ENCODE data around the gene PLEKHA6.
"Not testable (repeated sequence)": the region's sequence is repeated elsewhere in the genome, so short reads cannot be mapped to it uniquely, and the experiment has no call there.

PLEKHA6 gene

DNA sequence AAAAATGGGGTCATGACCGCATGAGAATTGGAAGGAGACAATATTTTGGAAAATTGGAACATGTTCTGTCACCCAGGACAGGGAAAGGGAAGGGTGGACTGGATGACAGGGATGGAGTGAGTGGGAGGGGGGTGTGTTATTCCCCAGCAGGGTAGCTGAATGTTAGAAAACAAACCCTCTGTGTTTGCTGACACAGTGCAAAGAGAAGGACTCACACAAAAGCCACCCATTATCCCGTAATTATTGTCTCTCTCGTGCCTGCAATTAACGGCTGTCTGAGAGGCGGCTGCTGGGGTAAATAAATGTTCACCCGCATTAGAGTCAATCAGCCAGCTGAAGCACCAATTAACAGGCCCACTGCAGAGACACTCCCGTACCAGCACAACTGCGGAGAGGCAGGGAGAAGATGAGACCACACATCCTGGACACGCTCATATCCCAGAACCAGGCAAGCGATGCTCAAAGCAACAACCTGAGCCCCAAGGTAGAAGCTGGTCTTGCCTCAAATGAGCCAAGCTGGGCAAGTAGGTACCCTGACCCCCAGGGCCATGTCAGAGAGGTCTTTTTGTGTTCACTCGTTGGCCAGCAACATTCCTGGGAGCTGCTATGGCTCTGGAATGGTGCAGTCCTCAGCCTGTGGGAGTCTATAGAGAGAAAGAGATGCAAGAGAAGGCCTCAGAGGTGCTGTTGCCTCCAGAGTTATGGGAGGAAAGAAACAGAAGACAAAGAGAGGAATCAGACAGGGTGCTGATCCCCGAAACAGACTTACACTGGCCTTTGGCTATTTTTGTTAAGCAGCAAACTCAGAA lies 19.4 kb downstream of the PLEKHA6 start:
- H3K9ac ChIP-seq (ENCODE audit: low read depth, low read length) = no peak overlapping the region
- H3K4me1 ChIP-seq (ENCODE audit: insufficient read depth, low read length) = peaks cover 50% of the 10 kb centered on the region
- H3K36me3 ChIP-seq (ENCODE audit: insufficient read depth, low read length) = no peaks in the 10 kb centered on the region
- no peaks in the 10 kb centered on the region for H3K9me3 ChIP-seq (ENCODE audit: control insufficient read depth, insufficient read depth, low read length)

DNA sequence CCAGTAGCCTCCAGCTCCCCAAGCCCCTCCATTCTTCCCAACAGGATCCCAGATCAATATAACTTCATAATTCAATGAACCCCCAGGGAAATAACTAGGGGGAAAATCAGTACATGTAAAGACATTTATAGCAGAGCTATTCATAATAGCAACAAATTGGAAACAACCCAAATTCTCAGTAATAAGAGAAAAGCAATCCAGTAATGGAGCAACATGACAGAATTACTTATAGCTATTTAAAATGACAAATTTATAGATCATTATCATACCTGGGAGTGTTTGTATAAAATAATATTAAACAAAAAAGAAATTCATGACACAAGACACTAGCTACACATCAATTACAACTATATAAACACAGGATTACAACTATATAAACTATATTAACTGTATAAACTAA lies 20.2 kb downstream of the PLEKHA6 start:
- H3K9ac ChIP-seq (ENCODE audit: low read depth, low read length) = no peak overlapping the region
- H3K9me3 ChIP-seq (ENCODE audit: control insufficient read depth, insufficient read depth, low read length) = no peaks in the 10 kb centered on the region
- no peaks in the 10 kb centered on the region for H3K36me3 ChIP-seq (ENCODE audit: insufficient read depth, low read length)
- H3K4me1 ChIP-seq (ENCODE audit: insufficient read depth, low read length) = peaks cover 55% of the 10 kb centered on the region

DNA sequence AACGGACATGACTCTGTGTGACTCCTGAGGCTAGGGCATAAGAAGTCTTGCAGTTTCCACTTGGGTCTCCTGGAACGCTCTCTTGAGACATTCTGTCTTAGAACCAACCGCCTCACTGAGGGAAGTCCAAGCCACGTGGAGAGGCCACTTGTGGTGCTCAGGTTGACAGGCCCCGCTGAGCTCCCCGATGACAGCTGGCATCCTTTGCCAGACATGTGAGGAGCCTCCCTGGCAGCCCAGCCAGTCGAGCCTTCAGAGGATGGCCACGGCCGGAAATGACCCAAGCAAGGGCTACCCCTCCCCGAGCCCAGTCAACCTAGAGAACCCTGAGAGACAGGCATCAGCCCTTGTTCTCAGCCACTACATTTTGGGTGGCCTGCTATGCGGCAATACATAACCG lies 20.7 kb downstream of the PLEKHA6 start:
- Histone ChIP-seq H3K9me3 (ENCODE audit: control insufficient read depth, insufficient read depth, low read length) (no peaks in the 10 kb centered on the region), H3K9ac (ENCODE audit: low read depth, low read length) (no peak overlapping the region), H3K36me3 (ENCODE audit: insufficient read depth, low read length) (no peaks in the 10 kb centered on the region), H3K4me1 (ENCODE audit: insufficient read depth, low read length) (peaks cover 58% of the 10 kb centered on the region)

- Histone ChIP-seq H3K9me3 (ENCODE audit: control insufficient read depth, insufficient read depth, low read length) (no peaks in the 10 kb centered on the region), H3K36me3 (ENCODE audit: insufficient read depth, low read length) (no peaks in the 10 kb centered on the region), H3K4me1 (ENCODE audit: insufficient read depth, low read length) (peaks cover 63% of the 10 kb centered on the region), H3K9ac (ENCODE audit: low read depth, low read length) (no peak overlapping the region)
Measured at GRCh38 chr1:204338360-204338759, 21.4 kb downstream of the PLEKHA6 start.

GRCh38 chr1:204337583-204337982 lies 22.1 kb downstream of the PLEKHA6 start:
- H3K36me3 ChIP-seq (ENCODE audit: insufficient read depth, low read length) = no peaks in the 10 kb centered on the region
- H3K9me3 ChIP-seq (ENCODE audit: control insufficient read depth, insufficient read depth, low read length) = no peaks in the 10 kb centered on the region
- no peak overlapping the region for H3K9ac ChIP-seq (ENCODE audit: low read depth, low read length)
- H3K4me1 ChIP-seq (ENCODE audit: insufficient read depth, low read length) = peaks cover 62% of the 10 kb centered on the region

DNA sequence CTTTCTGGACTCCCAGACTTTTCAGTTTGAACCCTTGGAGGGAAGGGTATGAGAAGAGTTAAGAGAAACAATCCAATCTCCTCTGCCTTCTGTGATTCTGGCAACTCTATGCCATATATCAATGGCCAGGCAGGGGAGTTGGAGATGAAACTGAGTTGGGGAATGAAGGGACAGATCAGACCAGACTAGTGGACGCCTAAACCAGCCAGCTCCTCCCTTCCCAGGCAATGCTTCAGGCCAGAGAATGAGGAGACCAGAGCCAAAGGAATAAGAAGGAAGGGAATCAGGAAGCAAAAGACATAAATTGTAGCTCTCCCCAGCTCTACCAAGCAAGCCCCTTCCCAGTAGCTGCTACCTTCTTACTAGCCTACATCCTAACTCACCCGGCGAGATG lies 22.7 kb downstream of the PLEKHA6 start:
- H3K4me1 ChIP-seq (ENCODE audit: insufficient read depth, low read length) = peaks cover 57% of the 10 kb centered on the region
- no peak overlapping the region for H3K9ac ChIP-seq (ENCODE audit: low read depth, low read length)
- H3K9me3 ChIP-seq (ENCODE audit: control insufficient read depth, insufficient read depth, low read length) = no peaks in the 10 kb centered on the region
- no peaks in the 10 kb centered on the region for H3K36me3 ChIP-seq (ENCODE audit: insufficient read depth, low read length)

DNA sequence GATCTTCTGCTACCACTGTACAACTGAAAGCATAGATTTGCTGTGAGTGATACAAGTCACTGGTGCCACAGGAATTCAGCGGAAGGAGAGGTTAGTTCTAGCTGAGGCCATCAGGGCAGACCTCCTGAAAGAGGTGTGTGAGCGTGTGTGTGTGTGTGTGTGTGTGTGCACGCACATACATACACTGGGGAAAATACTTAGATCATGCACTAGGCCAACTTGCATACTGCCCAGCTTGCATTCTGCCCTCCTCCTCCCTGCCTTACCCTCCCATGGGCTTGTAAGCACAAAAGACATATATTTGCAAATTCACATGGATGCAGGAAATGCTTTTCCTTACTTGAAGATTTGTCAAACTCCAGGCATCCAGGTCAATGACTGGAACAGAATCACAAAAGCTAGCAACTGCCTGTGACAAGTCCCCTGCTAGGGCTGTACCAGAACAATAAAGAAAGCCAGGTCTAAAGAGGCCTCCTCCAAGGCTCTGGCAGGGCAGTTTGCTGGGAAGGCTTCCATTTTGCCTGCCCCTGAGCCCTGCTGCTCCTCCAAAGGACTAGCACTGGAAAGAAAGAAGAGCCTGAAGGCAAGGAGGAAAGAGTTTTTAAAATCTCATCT lies 23.2 kb downstream of the PLEKHA6 start:
- H3K36me3 ChIP-seq (ENCODE audit: insufficient read depth, low read length) = no peaks in the 10 kb centered on the region
- H3K4me1 ChIP-seq (ENCODE audit: insufficient read depth, low read length) = peaks cover 56% of the 10 kb centered on the region
- H3K9ac ChIP-seq (ENCODE audit: low read depth, low read length) = no peak overlapping the region
- H3K9me3 ChIP-seq (ENCODE audit: control insufficient read depth, insufficient read depth, low read length) = no peaks in the 10 kb centered on the region

GRCh38 chr1:204335533-204335932 lies 24.2 kb downstream of the PLEKHA6 start:
- H3K4me1 ChIP-seq (ENCODE audit: insufficient read depth, low read length) = peaks cover 56% of the 10 kb centered on the region
- H3K9ac ChIP-seq (ENCODE audit: low read depth, low read length) = no peak overlapping the region
- no peaks in the 10 kb centered on the region for H3K36me3 ChIP-seq (ENCODE audit: insufficient read depth, low read length)
- H3K9me3 ChIP-seq (ENCODE audit: control insufficient read depth, insufficient read depth, low read length) = no peaks in the 10 kb centered on the region

DNA sequence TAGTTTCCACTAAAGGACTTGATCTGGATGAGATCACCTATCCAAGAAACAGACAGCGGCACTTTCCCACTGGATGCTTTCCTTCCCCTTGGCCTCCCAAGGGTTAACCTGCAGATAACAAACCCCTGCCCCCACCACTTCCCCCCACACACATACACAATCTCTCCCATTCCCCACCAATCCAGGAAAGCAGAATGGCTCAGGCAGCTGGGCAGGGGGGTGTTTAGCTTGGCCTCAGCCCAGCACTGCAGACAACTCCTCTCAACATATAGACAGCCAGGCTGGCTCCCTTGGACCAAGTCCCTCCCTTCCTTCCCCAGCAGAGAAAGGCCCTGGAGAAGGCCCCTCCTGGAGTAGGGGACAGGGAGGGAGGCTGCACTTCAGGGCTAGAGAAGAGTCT lies 24.6 kb downstream of the PLEKHA6 start:
- H3K36me3 ChIP-seq (ENCODE audit: insufficient read depth, low read length) = no peaks in the 10 kb centered on the region
- H3K9ac ChIP-seq (ENCODE audit: low read depth, low read length) = no peak overlapping the region
- H3K4me1 ChIP-seq (ENCODE audit: insufficient read depth, low read length) = peaks cover 53% of the 10 kb centered on the region
- H3K9me3 ChIP-seq (ENCODE audit: control insufficient read depth, insufficient read depth, low read length) = no peaks in the 10 kb centered on the region

DNA sequence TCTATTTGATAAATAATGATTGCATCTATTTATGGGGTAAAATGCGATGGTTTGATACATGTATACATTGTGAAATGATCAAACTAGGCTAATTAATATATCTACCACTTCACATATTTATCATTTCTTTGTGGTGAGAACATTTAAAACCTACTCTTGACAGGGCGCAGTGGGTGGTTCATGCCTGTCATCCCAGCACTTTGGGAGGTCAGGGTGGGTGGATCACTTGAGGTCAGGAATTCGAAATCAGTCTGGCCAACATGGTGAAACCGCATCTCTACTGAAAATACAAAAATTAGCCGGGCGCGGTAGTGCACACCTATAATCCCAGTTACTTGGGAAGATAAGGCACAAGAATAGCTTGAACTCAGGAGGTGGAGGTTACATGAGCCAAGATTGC lies 25.3 kb downstream of the PLEKHA6 start:
- H3K4me1 ChIP-seq (ENCODE audit: insufficient read depth, low read length) = peaks cover 53% of the 10 kb centered on the region
- no peaks in the 10 kb centered on the region for H3K9me3 ChIP-seq (ENCODE audit: control insufficient read depth, insufficient read depth, low read length)
- H3K36me3 ChIP-seq (ENCODE audit: insufficient read depth, low read length) = no peaks in the 10 kb centered on the region
- H3K9ac ChIP-seq (ENCODE audit: low read depth, low read length) = no peak overlapping the region

GRCh38 chr1:204333427-204333826 lies 26.3 kb downstream of the PLEKHA6 start:
- Histone ChIP-seq H3K36me3 (ENCODE audit: insufficient read depth, low read length) (no peaks in the 10 kb centered on the region), H3K4me1 (ENCODE audit: insufficient read depth, low read length) (peaks cover 48% of the 10 kb centered on the region), H3K9ac (ENCODE audit: low read depth, low read length) (no peak overlapping the region), H3K9me3 (ENCODE audit: control insufficient read depth, insufficient read depth, low read length) (peaks cover 3% of the 10 kb centered on the region; the same call in 1 of the 2 replicates)

DNA sequence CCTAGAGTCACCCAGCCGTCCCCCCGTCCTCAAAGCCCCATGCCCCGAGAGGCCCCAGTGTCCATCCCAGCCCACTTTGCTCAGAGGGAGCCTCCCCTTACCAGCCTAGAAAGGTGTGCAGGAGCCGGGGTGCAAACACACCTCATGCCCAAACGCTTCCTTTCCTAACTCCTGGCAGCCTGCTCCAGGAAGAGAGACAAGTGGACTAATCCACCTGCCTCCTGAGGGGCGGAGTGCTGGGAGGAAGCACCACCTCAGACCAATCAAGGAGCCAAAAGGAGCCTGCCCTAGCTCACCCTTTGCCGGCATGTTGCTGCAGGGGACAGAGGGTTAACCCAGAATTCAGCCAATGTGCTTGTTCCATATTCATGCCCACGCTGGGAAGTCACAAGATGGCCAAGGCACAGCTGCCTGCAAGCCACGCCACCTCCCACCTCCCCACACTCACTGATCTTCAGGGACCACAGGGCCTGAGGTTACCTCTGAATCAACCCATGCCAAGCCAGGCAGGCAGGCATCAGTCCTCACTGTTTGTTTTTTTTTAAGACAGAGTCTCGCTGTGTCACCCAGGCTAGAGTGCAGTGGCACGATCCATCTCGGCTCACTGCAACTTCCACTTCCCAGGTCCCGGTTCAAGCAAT lies 27.8 kb downstream of the PLEKHA6 start:
- peaks cover 3% of the 10 kb centered on the region; the same call in 1 of the 2 replicates for H3K9me3 ChIP-seq (ENCODE audit: control insufficient read depth, insufficient read depth, low read length)
- no peaks in the 10 kb centered on the region for H3K36me3 ChIP-seq (ENCODE audit: insufficient read depth, low read length)
- H3K4me1 ChIP-seq (ENCODE audit: insufficient read depth, low read length) = peaks cover 36% of the 10 kb centered on the region
- H3K9ac ChIP-seq (ENCODE audit: low read depth, low read length) = no peak overlapping the region

GRCh38 chr1:204331275-204331674 lies 28.5 kb downstream of the PLEKHA6 start:
- H3K36me3 ChIP-seq (ENCODE audit: insufficient read depth, low read length) = no peaks in the 10 kb centered on the region
- no peak overlapping the region for H3K9ac ChIP-seq (ENCODE audit: low read depth, low read length)
- H3K4me1 ChIP-seq (ENCODE audit: insufficient read depth, low read length) = peaks cover 33% of the 10 kb centered on the region
- peaks cover 3% of the 10 kb centered on the region; the same call in 1 of the 2 replicates for H3K9me3 ChIP-seq (ENCODE audit: control insufficient read depth, insufficient read depth, low read length)

GRCh38 chr1:204327870-204328269 lies 31.9 kb downstream of the PLEKHA6 start:
- not testable (repeated sequence) for H3K9ac ChIP-seq (ENCODE audit: low read depth, low read length); H3K4me1 ChIP-seq (ENCODE audit: insufficient read depth, low read length); H3K36me3 ChIP-seq (ENCODE audit: insufficient read depth, low read length); H3K9me3 ChIP-seq (ENCODE audit: control insufficient read depth, insufficient read depth, low read length)

GRCh38 chr1:204327359-204327758 lies 32.4 kb downstream of the PLEKHA6 start:
- Histone ChIP-seq H3K9me3 (ENCODE audit: control insufficient read depth, insufficient read depth, low read length) (peaks cover 3% of the 10 kb centered on the region; the same call in 1 of the 2 replicates), H3K36me3 (ENCODE audit: insufficient read depth, low read length) (no peaks in the 10 kb centered on the region), H3K4me1 (ENCODE audit: insufficient read depth, low read length) (peaks cover 6% of the 10 kb centered on the region; the same call in 1 of the 2 replicates), H3K9ac (ENCODE audit: low read depth, low read length) (no peak overlapping the region)

All from ES-I3 (cell line).